ENCODE results near the gene DAAM2. TPM values are rescaled to one million over a fixed set of nuclear protein-coding genes. Genes with fewer than 3 reads are reported as not detected.

Gene DAAM2
- total RNA-seq, 1 donor from 2014 or later = 0.13 TPM

DNA sequence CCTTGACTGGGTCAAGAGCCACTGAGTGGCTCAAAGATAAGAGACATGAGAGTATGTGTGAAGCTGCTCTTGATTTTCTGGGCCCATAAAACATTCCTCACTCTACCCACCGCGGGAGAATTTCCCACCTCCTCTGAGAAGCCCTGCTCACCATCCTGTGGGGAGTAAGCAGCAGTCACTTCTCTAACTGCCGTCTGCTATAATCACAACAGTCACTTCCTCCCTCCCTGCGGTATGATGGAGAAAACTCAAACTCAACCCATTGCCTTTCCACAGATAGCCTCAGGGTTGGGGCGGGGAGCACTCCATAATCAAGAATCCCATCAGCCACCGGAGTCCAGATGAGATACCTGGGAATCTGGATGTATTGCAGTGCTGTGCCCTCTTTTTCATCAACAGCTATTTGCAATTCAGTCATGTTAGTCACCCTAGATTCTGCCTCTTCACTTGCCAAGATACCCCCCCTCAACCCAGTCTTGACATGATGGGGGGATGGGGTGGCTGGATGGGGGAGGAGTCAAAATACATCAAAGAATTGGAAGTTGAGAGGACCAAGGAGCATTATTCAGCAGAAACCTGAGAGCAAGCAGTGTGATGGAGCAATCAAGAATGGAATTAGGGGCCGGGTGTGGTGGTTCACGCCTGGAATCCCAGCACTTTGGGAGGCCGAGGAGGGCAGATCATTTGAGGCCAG, 137.0 kb downstream of the DAAM2 start:
- no peak for DNase-seq (ENCODE audit: low read depth in 2 of 2)

DNA sequence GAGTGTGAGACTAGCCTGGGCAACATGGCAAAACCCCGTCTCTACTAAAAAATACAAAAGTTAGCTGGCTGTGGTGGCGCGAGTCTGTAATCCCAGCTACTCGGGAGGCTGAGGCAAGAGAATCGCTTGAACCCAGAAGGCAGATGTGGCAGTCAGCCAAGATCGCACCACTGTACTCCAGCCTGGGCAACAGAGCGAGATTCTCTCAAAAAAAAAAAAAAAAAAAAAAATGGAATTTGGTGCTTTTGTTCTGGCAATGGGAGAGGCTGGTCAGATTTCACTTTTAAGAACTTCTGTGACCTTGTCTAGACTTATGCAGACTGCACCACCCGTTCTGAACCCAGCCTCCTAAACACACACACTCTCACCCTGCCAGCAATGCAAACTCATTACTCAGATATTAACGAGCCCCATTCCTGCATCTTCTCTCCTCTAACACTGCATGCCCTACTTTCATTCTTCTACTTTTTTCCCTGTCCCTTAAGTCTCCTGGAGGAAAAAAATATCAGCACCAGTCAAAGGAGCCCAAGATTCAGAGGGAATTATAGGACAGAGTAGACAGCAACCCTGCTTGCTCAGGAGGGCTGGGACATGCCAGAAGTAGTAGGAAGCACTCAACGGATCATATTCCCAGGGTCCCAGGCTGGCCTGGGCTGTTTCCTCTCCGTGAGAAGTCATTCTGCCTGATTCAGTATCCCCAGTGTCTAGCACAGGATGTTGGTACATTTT, 137.7 kb downstream of the DAAM2 start:
- peak; percentile 3 to 10 for DNase-seq (ENCODE audit: low read depth in 2 of 2)

DNA sequence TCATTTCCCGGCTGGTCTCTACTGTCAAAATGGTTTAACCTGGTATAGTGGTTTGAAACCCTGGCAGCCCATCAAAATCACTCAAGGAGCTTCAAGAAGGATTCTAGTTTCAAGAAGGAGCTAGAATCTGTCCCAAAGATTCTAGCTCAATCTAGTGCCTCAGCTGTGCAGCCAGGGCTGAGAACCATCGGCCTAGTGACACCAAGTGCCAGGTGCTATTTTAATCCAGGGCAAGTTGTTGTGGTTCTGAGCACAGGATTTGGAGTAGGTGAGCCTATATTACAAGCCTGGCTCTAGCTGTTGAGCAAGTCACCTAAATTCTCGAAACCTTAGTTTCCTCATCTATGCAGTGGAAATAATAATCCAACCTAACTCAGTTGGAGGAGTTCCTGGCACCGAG, 138.4 kb downstream of the DAAM2 start:
- no peak for DNase-seq (ENCODE audit: low read depth in 2 of 2)

DNA sequence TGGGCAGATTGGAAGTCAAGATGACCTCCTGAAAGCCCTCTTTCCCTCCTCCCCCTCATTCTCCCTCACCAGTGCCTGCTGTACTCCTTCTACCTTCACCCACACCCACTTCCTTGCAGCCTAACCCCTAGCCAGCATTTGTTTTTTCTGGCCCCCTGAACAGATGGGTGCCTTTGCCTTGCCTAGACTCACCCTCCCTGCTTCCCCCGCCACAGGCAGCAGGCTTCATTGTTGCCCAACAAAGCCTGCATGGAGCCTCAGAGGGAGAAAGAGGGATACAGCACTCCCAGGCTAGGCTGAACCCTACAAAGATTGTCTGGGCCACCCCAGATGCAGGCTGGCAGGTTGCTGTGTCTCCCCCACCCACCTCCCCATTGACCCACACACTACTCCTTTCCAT, 139.4 kb downstream of the DAAM2 start:
- no peak for DNase-seq (ENCODE audit: low read depth in 2 of 2)

DNA sequence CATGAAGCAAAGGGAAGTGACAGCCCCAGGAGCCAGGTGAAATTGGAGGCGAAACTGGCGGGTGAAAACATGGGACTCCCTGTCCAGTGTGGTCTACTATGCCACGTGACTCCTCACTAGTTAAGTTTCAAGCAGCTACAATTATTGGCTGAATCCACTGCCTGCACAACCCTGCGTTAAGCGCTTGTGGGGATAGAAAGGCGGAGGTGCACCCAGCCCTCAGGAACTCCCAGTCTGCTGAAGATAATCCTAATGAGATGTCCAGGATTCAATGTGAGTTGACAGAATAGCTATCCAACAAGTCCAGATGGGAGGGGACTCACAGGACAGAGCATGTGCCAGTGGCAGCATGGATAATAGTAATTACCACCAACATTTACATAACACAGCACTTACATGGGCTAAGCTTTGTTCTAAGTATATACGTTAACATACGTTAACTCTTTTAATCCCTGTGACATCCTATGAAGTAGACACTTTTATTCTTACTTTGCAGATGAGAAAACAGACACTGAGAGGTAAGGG, 140.3 kb downstream of the DAAM2 start:
- no peak for DNase-seq (ENCODE audit: low read depth in 2 of 2)

DNA sequence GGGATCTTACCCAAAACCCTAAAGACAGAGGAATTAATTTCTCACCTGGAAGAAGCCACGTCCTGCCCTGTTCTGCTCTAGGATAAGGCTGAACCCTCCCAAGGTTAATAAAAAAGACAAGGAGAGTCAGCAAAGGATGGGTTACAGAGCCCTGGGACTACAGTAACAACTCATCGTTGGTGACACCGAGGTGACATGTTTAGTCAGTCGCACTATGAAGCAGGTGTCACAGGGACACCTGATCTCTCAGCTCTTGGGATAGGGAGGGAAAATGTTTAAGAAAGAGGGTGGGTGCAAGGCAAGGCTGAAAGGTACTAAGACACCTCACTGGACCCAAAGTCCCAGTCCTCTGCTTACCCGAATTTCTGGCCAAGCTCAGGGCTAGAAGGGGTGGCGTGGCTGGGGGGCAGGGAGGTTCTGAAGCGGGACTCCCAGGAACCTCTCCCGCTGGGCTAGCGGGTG, 141.5 kb downstream of the DAAM2 start:
- no peak for DNase-seq (ENCODE audit: low read depth in 2 of 2)

DNA sequence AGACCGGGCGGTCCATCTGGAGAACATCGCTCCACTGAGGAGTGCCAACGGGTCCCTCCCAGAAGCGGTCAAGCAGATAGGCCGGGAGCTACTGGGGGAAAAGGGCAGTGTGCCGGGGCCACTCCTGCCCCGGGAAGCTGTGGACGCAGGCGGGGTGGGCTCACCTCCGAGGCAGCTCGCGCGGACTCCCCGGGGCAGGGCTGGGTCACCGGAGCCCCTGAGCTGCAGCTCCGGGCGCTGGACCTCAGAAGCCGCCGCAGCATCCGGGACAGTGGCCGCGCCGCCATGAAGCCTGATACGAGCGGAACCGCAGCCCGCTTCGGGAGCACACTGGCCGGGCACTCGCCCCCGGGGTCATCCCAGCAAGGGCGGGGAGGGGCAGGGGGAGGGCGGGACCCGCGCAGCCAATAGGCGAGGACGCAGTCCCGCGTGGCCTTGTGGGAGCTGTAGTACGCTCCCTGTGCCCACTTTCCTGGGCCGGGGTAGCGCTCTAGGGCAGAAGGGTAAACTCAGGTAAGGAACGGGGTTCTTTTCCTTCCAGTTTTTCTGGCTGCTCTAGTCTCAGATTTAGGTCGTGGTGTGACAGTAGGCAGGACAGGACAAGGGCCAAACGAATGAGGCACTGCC, 142.1 kb downstream of the DAAM2 start, which contains the start of gene MOCS1:
Gene MOCS1 (minus strand): TSS at position 332 of the 627 bp plus-strand sequence. CDS start 45 bp downstream, at position 287.
- DNase-seq (ENCODE audit: low read depth in 2 of 2) = peak; percentile 42 to 70

DNA sequence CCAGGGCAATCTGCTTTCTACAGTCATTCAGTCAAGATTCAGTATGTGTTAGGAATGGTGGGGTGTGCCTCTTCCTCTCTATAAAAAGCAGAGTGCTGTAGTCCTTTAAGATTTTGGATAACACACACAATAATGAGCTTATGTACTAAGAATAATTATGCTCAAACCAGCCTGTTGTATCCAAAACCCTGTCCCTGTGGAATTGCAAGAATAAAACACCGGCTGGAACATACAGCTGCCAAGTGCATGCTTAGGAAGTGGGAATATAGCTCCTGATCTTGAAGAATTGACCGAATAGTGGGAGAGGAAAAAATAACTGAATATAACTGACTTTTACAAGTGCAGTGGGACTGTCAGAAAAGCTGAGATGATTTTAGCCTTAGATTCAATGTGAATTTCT, 143.1 kb downstream of the DAAM2 start:
- no peak for DNase-seq (ENCODE audit: low read depth in 2 of 2)

DNA sequence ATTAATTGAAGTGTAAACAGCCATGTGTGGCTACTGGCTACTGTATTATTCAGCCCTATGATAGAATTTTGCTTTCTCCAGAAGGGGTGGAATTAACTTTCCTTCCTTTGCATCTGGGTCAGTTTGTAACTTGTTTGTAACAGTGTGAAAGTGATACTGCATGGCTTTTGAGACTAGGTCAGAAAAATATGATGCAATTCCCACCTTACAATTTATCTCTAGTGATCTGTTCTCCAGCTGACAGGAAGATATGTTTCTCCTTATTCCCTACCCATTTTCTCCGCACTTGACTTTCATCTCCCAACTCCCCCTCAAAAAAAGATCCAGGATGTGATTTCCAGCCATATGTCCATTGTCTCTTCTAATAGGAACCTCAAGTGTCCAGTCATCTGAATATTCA, 144.7 kb downstream of the DAAM2 start:
- no peak for DNase-seq (ENCODE audit: low read depth in 2 of 2)

DNA sequence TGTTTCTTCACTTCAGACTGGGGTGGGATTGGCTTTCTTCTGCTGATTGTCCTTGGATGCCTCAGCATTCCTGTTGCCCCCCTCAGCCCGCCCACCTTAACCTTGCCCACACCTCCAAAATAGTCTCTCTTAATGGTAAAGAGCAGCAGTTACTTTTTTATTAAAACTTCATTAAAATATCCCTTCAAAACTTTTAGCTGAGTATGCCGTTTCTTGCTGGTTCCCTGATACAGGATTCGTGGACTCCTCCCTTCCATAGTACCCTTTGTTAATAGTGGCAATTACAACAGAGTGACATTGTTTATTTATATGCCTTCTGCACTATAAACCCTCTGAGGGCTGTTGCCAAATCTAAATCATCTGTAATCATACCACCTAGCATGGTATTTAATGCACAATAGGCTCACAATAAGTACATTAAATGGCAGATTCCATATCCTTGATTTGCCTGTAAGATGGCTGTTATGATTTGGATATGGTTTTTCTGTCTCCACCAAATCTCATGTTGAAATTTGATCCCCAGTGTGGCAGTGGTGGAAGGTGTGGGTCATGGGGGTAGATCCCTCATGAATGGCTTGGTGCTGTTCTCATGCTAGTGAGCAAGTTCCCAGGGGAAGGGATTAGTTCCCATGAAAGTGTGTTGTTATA, 145.6 kb downstream of the DAAM2 start:
- DNase-seq (ENCODE audit: low read depth in 2 of 2) = no peak

DNA sequence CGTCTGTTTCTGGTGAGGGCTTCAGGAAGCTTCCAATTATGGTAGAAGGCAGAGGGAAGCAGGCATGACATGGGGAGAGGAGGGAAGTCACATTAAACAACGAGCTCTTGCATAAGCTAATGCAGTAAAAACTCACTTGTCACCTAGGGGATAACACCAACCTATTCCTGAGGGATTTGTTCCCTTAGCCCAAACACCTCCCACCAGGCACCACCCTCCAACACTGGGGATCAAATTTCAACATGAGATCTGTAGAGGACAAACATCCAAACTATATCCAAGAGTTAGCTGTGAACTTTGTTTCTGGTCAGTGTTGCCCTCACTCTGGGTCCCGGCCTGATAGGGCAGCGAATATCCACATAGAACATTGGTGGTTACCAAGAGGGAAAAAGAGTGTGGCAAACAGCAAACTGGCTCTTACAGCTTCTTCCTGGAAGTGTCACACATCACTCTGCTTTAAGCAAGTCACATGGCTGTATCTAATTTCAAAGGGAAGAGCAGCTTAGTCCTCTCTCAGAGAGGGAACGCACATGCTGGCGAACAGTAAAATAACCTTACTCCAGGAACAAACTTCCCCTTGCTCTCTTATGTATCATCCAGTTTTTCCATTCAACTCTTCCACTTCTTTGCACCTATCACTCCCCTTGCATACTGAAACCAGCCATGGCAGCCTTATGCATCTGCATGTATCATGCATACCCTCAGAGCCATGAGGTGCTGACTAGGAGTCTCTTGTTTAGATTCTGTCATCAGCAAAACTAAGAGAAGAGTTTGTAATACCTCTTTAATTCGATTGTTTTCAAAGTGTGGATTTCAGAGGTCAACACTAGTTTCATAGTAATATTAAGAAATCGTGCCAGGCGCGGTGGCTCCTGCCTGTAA, 146.8 kb downstream of the DAAM2 start:
- DNase-seq (ENCODE audit: low read depth in 2 of 2) = no peak

DNA sequence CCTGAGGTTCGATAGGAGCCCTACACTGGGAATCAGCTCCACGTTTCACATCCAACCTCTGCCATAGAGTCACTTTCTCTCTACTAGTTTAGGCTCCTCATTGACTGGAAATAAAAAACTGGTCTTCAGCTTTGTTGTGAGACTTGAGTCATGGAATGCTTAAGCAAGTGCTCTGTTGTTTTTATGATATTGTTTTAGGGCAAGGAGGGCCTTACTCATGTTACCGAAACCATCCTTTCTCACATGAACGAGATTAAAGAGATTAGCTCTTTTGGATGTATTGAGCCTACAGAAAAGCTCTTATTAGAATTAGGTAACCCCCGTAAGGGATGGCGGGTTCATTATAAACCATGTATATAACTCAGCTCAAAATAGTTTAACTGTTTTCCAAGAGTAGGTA, 149.0 kb downstream of the DAAM2 start:
- no peak for DNase-seq (ENCODE audit: low read depth in 2 of 2)

DNA sequence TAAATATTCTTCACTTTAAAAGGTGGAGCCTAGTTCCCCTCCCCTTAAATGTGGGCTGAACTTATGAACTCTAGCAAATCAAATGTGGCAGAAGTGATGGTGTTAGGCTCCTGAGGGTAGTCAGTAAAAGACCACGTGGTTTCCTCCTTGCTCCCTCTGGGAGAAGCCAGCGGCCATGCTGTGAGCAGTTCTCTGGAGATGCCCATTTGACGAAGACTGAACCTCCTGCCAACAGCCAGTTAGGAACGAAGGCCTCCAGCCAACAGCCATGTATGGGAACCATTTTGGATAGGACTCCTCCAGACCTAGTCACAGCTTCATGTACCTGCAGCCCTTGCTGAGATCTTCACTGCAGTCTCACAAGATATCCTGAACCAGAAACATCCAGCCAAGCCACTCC, 149.6 kb downstream of the DAAM2 start:
- no peak for DNase-seq (ENCODE audit: low read depth in 2 of 2)

DNA sequence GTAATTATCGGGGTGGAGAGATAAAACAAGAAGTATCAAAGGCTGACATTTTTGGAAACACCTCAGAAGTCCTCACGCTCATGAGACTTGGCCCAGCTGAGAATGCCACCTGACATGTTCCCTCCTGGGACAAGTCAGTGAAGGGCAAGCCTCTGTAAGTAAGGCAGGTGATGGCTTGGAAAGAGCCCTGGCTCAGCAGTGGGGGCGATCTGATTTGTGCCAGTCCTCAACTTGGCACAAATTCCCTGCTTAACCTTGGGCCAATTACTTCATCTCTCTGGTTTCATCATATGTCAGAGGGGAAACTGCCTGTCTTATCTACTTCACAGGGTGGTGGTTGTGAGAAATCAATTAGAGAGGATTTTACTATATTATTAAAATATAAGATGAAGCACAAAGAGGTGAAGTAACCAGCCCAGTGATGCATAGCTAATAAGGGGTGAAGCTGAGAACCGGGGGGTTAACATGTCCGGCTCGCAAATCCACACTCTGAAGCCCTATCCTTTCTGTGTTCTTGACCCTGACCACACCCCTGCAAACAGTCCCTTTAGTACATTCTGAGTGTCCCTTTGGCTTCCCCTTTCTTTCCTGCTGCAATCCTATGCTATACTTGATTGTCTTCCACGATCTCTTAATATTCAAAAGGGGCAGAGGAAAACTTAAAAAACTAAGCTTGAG, 150.9 kb downstream of the DAAM2 start:
- DNase-seq (ENCODE audit: low read depth in 2 of 2) = no peak

DNA sequence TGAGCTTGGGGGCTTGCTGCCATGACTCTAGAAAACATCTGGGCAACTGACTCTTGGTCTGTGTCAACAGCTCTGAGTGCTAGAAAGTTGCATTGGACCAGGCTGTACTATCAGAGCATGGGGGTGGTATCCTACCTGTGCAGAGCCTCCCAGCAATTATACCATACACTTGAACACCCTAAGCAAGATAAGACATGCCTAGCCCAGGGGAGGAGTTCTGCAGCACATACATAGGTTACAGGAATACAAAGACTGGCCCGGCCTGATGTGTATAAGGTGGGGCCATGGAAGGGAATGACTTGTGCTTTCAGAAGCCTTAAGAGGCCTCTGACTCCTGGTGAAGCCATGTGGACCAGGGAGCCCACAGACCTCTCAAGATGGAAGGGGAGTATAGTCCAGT, 153.4 kb downstream of the DAAM2 start:
- no peak for DNase-seq (ENCODE audit: low read depth in 2 of 2)

DNA sequence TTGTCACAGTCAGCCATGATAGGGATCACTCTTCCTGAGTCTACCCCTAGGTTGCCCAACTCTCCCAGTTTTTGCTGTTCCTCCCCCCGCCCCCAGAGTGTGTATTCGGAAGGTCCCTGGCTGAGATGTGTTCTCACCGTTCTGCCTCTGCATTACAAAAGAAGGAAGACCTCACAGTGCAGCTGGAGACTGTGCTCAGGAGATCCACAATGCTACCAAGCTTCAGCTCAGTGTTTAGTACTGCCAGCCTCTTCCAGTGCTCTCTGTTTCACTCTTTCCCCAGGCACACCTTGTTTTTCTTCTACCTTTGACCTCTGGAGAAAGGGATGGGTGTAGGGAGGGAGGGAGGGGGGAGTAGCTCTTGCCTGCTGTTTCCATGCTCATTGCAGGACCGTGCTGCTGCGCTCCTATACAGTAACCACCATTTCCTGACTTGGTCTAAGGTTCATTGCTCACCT, 155.5 kb downstream of the DAAM2 start:
- DNase-seq (ENCODE audit: low read depth in 2 of 2) = no peak

DNA sequence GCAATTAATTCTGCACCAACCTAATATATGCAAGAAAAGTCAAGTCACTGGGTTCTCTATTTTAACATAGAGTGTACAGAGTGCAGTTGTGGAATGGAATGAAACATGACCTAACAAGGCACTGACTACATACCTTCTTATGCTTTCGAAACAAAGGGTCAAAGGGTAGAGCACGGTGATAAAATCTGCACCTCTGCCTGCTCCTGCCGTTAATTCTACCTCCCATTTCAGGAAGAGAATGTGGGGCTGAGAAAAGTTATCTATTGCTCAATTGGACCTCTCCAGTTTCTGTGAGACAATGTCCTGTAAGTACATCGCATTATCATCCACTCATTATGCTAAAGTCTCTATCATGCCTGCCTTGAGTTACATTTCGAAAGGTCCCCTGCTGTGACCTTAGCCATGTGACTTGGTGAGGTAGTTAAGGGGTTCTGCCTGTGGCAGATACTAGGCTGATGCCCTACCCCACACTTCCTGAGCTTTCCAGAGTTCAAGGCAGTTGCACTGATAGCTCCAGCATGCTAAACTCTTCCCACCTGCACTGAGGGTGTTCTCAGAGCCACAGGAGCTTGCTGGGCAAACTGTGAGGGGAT, 156.1 kb downstream of the DAAM2 start:
- no peak for DNase-seq (ENCODE audit: low read depth in 2 of 2)

DNA sequence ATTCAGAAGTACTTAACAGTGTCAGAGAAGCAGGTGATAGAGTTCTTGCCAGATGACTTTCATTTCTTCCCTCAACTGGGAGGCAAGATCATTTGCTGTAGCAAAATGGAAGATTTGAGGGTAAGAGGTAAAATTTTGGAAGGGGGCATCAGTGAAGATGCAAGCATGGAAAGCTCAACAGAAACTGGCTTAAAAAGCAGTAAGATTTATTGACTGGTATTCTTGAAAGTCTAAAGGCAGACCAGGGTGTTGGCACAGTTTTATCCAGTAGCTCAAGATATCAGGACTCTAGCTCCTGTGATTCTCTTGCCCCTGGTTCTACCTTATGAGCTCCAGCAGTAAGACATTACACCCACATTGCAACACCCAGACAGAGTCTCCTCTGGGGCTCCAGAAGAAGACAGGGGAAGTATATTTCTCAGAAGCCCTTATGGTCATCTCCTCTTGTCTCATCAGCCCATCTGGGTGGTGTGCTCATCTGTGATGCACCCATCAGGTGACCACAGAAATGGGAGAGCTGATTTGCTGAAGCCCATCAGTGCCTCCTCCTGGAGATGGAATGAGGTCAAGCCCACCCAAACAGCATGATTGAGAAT, 158.0 kb downstream of the DAAM2 start:
- no peak for DNase-seq (ENCODE audit: low read depth in 2 of 2)

DNA sequence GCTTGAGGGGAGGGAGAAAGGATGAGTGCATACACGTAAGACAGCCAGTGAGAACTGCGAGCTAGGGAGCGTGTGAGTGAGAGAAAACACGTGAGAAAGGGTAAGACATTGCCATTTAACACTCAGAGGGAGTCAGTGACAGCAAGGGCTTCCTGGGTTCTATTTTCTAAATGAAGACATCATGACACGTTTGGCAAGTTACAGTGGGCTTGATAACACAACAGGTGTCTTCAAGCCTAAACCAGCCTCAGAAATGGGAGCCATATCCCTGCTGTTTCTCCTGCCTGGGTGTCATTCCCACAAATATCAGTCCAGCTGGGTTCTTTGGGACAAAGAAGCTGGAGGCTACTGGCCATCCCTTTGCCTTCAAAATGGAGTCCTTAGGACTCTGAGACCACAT, 159.0 kb downstream of the DAAM2 start:
- DNase-seq (ENCODE audit: low read depth in 2 of 2) = no peak

All from dermis microvascular lymphatic vessel endothelial cell (primary cell).